GM18511 (cell line): Measurements from ENCODE around the gene ELAPOR2.
"Not testable (repeated sequence)": the region's sequence is repeated elsewhere in the genome, so short reads cannot be mapped to it uniquely, and the experiment has no call there.

Source experiments
- ATAC-seq: cut with Tn5 transposase; IDR thresholded peaks from one replicate; pipeline ENCODE4 v1.9.1; 2021; ENCODE audit warnings: mild to moderate bottlenecking, moderate library complexity; ENCODE audit not compliant: unreplicated experiment

ELAPOR2 gene

GRCh38 chr7:87044713-87045112, 14.7 kb downstream of the ELAPOR2 start:
- ATAC-seq, result not testable (repeated sequence)

- ATAC-seq, result not testable (repeated sequence)
Observed at GRCh38 chr7:87041586-87041985, 17.9 kb downstream of the ELAPOR2 start.

GRCh38 chr7:87039691-87040299, 19.7 kb downstream of the ELAPOR2 start:
- not testable (repeated sequence) for ATAC-seq

GRCh38 chr7:87038993-87039690, 20.3 kb downstream of the ELAPOR2 start:
- ATAC-seq, result no peak

- ATAC-seq, result no peak
Observed at GRCh38 chr7:87036985-87037384, 22.5 kb downstream of the ELAPOR2 start.

- ATAC-seq, result no peak
Observed at GRCh38 chr7:87032604-87033339, 26.7 kb downstream of the ELAPOR2 start.

GRCh38 chr7:87029078-87029477, 30.4 kb downstream of the ELAPOR2 start:
- no peak for ATAC-seq

- ATAC-seq, result no peak
Observed at GRCh38 chr7:87028636-87029035, 30.8 kb downstream of the ELAPOR2 start.

- ATAC-seq, result peak; percentile 90
Observed at GRCh38 chr7:87027900-87028299, 31.6 kb downstream of the ELAPOR2 start.

- ATAC-seq, result no peak
Observed at GRCh38 chr7:87021285-87021684, 38.2 kb downstream of the ELAPOR2 start.

GRCh38 chr7:87016606-87017005, 42.8 kb downstream of the ELAPOR2 start:
- ATAC-seq, result no peak

- no peak for ATAC-seq
Observed at GRCh38 chr7:87013840-87014190, 45.6 kb downstream of the ELAPOR2 start.

- ATAC-seq, result no peak
Observed at GRCh38 chr7:87013136-87013839, 46.2 kb downstream of the ELAPOR2 start.
